GM19455 (cell line): Measurements from ENCODE around the gene SLC36A1.

Experiments
- ATAC-seq: cut with Tn5 transposase; IDR thresholded peaks from one replicate; pipeline ENCODE4 v1.9.1; 2021; ENCODE audit not compliant: unreplicated experiment

Gene SLC36A1

GRCh38 chr5:151531581-151531980 is 84.2 kb downstream of the SLC36A1 start:
- ATAC-seq = no peak

- no peak for ATAC-seq
Observed at GRCh38 chr5:151532416-151532815, 85.0 kb downstream of the SLC36A1 start.

GRCh38 chr5:151534350-151534749 is 86.9 kb downstream of the SLC36A1 start:
- ATAC-seq = no peak

- no peak for ATAC-seq
Observed at GRCh38 chr5:151537044-151537443, 89.6 kb downstream of the SLC36A1 start.

GRCh38 chr5:151541571-151541970 is 94.2 kb downstream of the SLC36A1 start:
- ATAC-seq = no peak
